HEK293 (cell line): ENCODE results near the gene PTRHD1.

Experiments used
- CTCF ChIA-PET: fragments of 350-600 bp; formaldehyde crosslinking; extraction: SDS; loops from one replicate; lab custom pipeline; 2021; ENCODE audit warnings: antibody characterized with exemption; lab: Yijun Ruan, JAX
- POLR2A ChIA-PET: fragments of 300-600 bp; formaldehyde crosslinking; extraction: SDS; loops from one replicate; lab custom pipeline; 2020; ENCODE audit warnings: antibody characterized with exemption, inconsistent platforms; lab: Yijun Ruan, JAX
- H3K27ac ChIP-seq: fragments of 200-500 bp; sonication (Bioruptor generic); 2 replicates; pipeline ENCODE4 v1.5.1; 2014; ENCODE audit warnings: low read depth, low read length, control low read depth, inconsistent platforms; ENCODE audit errors: extremely low read depth
- H3K36me3 ChIP-seq, 2 experiments: fragments of 200-500 bp in 1 of 2; sonication (Bioruptor generic) in 1 of 2; 1 replicate in 1 of 2; 2 replicates in 1 of 2; pipeline ENCODE4 v1.5.1; 2014 to 2017; ENCODE audit warnings: inconsistent platforms in 2 of 2, low read length in 2 of 2; ENCODE audit not compliant: control insufficient read depth in 2 of 2, insufficient read depth in 1 of 2
- H3K4me1 ChIP-seq: fragments of 200-500 bp; sonication (Bioruptor generic); 2 replicates; pipeline ENCODE4 v1.5.1; 2014; ENCODE audit warnings: mild to moderate bottlenecking, low read length, inconsistent platforms; ENCODE audit not compliant: control insufficient read depth, insufficient read depth
- H3K4me3 ChIP-seq: 2 replicates; pipeline ENCODE4 v1.5.1; 2011; ENCODE audit warnings: low read depth, mild to moderate bottlenecking, control low read depth, low read length, moderate library complexity
- H3K9me3 ChIP-seq: fragments of 200-500 bp; sonication (Bioruptor generic); 2 replicates; pipeline ENCODE4 v1.5.1; 2014; ENCODE audit warnings: low read depth, low read length, inconsistent platforms; ENCODE audit not compliant: control insufficient read depth, insufficient read depth
- BCL6B ChIP-seq: fragments of 450-650 bp; formaldehyde crosslinking; IDR thresholded peaks from 2 replicates; pipeline ENCODE4 v1.5.1; 2017; ENCODE audit warnings: missing biosample characterization, missing genetic modification characterization
- GLI2 ChIP-seq: fragments of 450-650 bp; formaldehyde crosslinking; IDR thresholded peaks from 2 replicates; pipeline ENCODE4; 2017; ENCODE audit warnings: missing biosample characterization, missing genetic modification characterization, low read depth, borderline replicate concordance
- KLF1 ChIP-seq: fragments of 450-650 bp; formaldehyde crosslinking; IDR thresholded peaks from 2 replicates; pipeline ENCODE4 v1.5.1; 2016; ENCODE audit warnings: missing biosample characterization, missing genetic modification characterization
- MZF1 ChIP-seq: fragments of 450-650 bp; formaldehyde crosslinking; IDR thresholded peaks from 2 replicates; pipeline ENCODE4 v1.5.1; 2017; ENCODE audit warnings: missing biosample characterization, missing genetic modification characterization, borderline replicate concordance
- PBX3 ChIP-seq: sonication (generic); formaldehyde crosslinking; IDR thresholded peaks from 2 replicates; pipeline ENCODE4 v1.8.1; 2022; ENCODE audit warnings: mild to moderate bottlenecking, moderate library complexity, missing genetic modification reagents
- SP3 ChIP-seq: fragments of 450-650 bp; formaldehyde crosslinking; IDR thresholded peaks from 2 replicates; pipeline ENCODE4 v1.5.1; 2016; ENCODE audit warnings: missing biosample characterization, missing genetic modification characterization
- TRIM28 ChIP-seq: IDR thresholded peaks from 2 replicates; pipeline ENCODE4 v1.6.1; 2011; ENCODE audit warnings: low read length, control low read depth, borderline replicate concordance
- WT1 ChIP-seq: fragments of 450-650 bp; formaldehyde crosslinking; IDR thresholded peaks from 2 replicates; pipeline ENCODE4 v1.5.1; 2016; ENCODE audit warnings: missing biosample characterization, missing genetic modification characterization
- ZFP3 ChIP-seq: fragments of 450-650 bp; formaldehyde crosslinking; IDR thresholded peaks from 2 replicates; pipeline ENCODE4 v1.5.1; 2016; ENCODE audit warnings: low read depth, missing biosample characterization, missing genetic modification characterization
- ZNF10 ChIP-seq: fragments of 450-650 bp; formaldehyde crosslinking; IDR thresholded peaks from 2 replicates; pipeline ENCODE4 v1.5.1; 2017; ENCODE audit warnings: missing biosample characterization, missing genetic modification characterization
- ZNF23 ChIP-seq: fragments of 450-650 bp; formaldehyde crosslinking; IDR thresholded peaks from 2 replicates; pipeline ENCODE4 v1.5.1; 2016; ENCODE audit warnings: missing biosample characterization, missing genetic modification characterization, borderline replicate concordance
- ZNF362 ChIP-seq: fragments of 450-650 bp; formaldehyde crosslinking; IDR thresholded peaks from 2 replicates; pipeline ENCODE4 v1.5.1; 2016; ENCODE audit warnings: missing biosample characterization, missing genetic modification characterization
- ZNF555 ChIP-seq: fragments of 450-650 bp; formaldehyde crosslinking; conservative IDR thresholded peaks from 2 replicates; pipeline ENCODE4 v1.5.1; 2017; ENCODE audit warnings: missing biosample characterization, mild to moderate bottlenecking, missing genetic modification characterization, inconsistent platforms
- ZNF664 ChIP-seq: fragments of 450-650 bp; formaldehyde crosslinking; IDR thresholded peaks from 2 replicates; pipeline ENCODE4 v1.5.1; 2016; ENCODE audit warnings: missing biosample characterization, missing genetic modification characterization
- ZNF670 ChIP-seq: fragments of 450-650 bp; formaldehyde crosslinking; IDR thresholded peaks from 2 replicates; pipeline ENCODE4 v1.5.1; 2016; ENCODE audit warnings: missing biosample characterization, missing genetic modification characterization, low read depth
- ZSCAN18 ChIP-seq: fragments of 450-650 bp; formaldehyde crosslinking; IDR thresholded peaks from 2 replicates; pipeline ENCODE4 v1.5.1; 2016; ENCODE audit warnings: missing biosample characterization, missing genetic modification characterization

PTRHD1 gene

GRCh38 chr2:24840164-24840869 is 47.1 kb upstream of the PTRHD1 start:
- TF ChIP-seq SP3 (tag by site-specific recombination) (no peak), TRIM28 (no peak), WT1 (tag by site-specific recombination) (no peak), ZFP3 (tag by site-specific recombination) (no peak), ZSCAN18 (no peak), BCL6B (no peak), ZNF362 (tag by site-specific recombination) (no peak)
- TF ChIP-seq, all 188 proteins: peak for 0
- H3K9me3 ChIP-seq, result no peaks in the 10 kb centered on the region
- no peak overlapping the region for H3K27ac ChIP-seq
- H3K4me3 ChIP-seq, result no peak overlapping the region
- CTCF ChIA-PET, result no interaction called here
- H3K36me3 ChIP-seq, result peaks cover 0 to 67% of the 10 kb centered on the region in 2 experiments; a peak in 2 of 3 replicates
- POLR2A ChIA-PET, result no interaction called here
- H3K4me1 ChIP-seq, result no peaks in the 10 kb centered on the region

- Histone ChIP-seq H3K4me3 (no peak overlapping the region), H3K27ac (no peak overlapping the region), H3K9me3 (no peaks in the 10 kb centered on the region), H3K4me1 (no peaks in the 10 kb centered on the region), H3K36me3 (peaks cover 0 to 73% of the 10 kb centered on the region in 2 experiments; a peak in 2 of 3 replicates)
- CTCF ChIA-PET, result no interaction called here
- POLR2A ChIA-PET, result no interaction called here
- no peak for TF ChIP-seq ZNF10 (tag by site-specific recombination)
- TF ChIP-seq ZNF555 (tag by site-specific recombination), result no peak
- TF ChIP-seq KLF1, result no peak
- no peak for TF ChIP-seq PBX3 (CRISPR knock-in tag)
- no peak for TF ChIP-seq ZSCAN18
- TF ChIP-seq ZNF23 (tag by site-specific recombination), result no peak
- no peak for TF ChIP-seq ZNF670 (tag by site-specific recombination)
- TF ChIP-seq ZNF664 (tag by site-specific recombination), result no peak
- no peak for TF ChIP-seq MZF1 (tag by site-specific recombination)
- TF ChIP-seq GLI2 (tag by site-specific recombination), result no peak
Observed at GRCh38 chr2:24839729-24840128, 46.5 kb upstream of the PTRHD1 start.
